Measurements from ENCODE around the gene RAMAC. TPM values are rescaled to one million over a fixed set of nuclear protein-coding genes. Genes with fewer than 3 reads are reported as not detected.
"Not testable (repeated sequence)": the region's sequence is repeated elsewhere in the genome, so short reads cannot be mapped to it uniquely, and the experiment has no call there.

RAMAC gene
- total and polyA plus RNA-seq, 2 of the 8 experiments (the other 6 are each of a cell fraction or from before 2014, with no cell fraction given), result 20.7 to 32.9 TPM

DNA sequence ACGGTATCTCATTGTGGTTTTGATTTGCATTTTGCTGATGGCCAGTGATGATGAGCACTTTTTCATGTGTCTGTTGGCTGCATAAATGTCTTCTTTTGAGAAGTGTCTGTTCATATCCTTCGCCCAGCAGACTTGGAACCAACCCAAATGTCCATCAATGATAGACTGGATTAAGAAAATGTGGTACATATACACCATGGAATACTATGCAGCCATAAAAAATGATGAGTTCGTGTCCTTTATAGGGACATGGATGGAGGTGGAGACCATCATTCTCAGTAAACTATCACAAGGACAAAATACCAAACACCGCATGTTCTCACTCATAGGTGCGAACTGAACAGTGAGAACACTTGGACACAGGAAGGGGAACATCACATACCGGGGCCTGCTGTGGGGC lies 45.2 kb downstream of the RAMAC start:
- H3K9ac ChIP-seq (replicated peaks in 1 of 4; ENCODE audit: extremely low read depth in 1 of 4, low read depth in 3 of 4, low read length in 3 of 4); H2BK20ac ChIP-seq (ENCODE audit: low read length); H3K4me1 ChIP-seq (replicated peaks in 1 of 4; ENCODE audit: control insufficient read depth in 3 of 4, insufficient read depth in 4 of 4, low read length in 3 of 4); H3K27me3 ChIP-seq (replicated peaks in 1 of 4; ENCODE audit: control insufficient read depth in 3 of 4, extremely low read depth in 1 of 4, insufficient read depth in 3 of 4, low read length in 3 of 4); H3K56ac ChIP-seq (replicated peaks; ENCODE audit: insufficient read length, low read depth, low read length); DNase-seq (ENCODE audit: low read depth in 1 of 2, low spot score in 2 of 2); H2BK15ac ChIP-seq (ENCODE audit: low read length); H4K91ac ChIP-seq (replicated peaks; ENCODE audit: insufficient read length, low read length); H3K14ac ChIP-seq (ENCODE audit: insufficient read length); H3K23me2 ChIP-seq (ENCODE audit: low read depth, low read length); H2AFZ ChIP-seq (ENCODE audit: low read length); H3K18ac ChIP-seq (ENCODE audit: extremely low read depth, low read length); FAIRE-seq; H2AK5ac ChIP-seq (ENCODE audit: low read depth, low read length); H3K4ac ChIP-seq (replicated peaks; ENCODE audit: insufficient read length, low read depth, low read length); POLR2A ChIA-PET (ENCODE audit: partially characterized antibody); H2BK5ac ChIP-seq (ENCODE audit: low read depth, low read length); H2BK120ac ChIP-seq (replicated peaks; ENCODE audit: low read depth, low read length); H3K79me1 ChIP-seq (ENCODE audit: low read depth, low read length); H3K23ac ChIP-seq (ENCODE audit: insufficient read length); H3K9me3 ChIP-seq (ENCODE audit: insufficient read depth in 2 of 2, low read depth in 1 of 2, low read length in 1 of 2); H2BK12ac ChIP-seq (ENCODE audit: low read depth, low read length); H4K20me1 ChIP-seq (replicated peaks in 1 of 2; ENCODE audit: control insufficient read depth in 1 of 2, insufficient read depth in 2 of 2, low read length in 2 of 2); H4K8ac ChIP-seq (ENCODE audit: extremely low read depth, insufficient read depth, low read length); H4K5ac ChIP-seq (ENCODE audit: insufficient read length, low read depth, low read length); H3K4me3 ChIP-seq (ENCODE audit: extremely low read depth in 1 of 4, insufficient read depth in 2 of 4, low read depth in 3 of 4, low read length in 4 of 4); H3K4me2 ChIP-seq (ENCODE audit: insufficient read depth in 1 of 2, low read depth in 2 of 2, low read length in 2 of 2); H3K27ac ChIP-seq (ENCODE audit: low read depth, low read length): not testable (repeated sequence)
- CTCF ChIA-PET (ENCODE audit: partially characterized antibody), result interaction anchor here (0.6 kb wide), 1 partner anchor 229 kb away, joined by 4 read pairs; no protein-coding TSS in a partner anchor
- peaks cover 0 to 36% of the 10 kb centered on the region in 2 experiments; a peak in 2 of 4 replicates for H3K79me2 ChIP-seq (ENCODE audit: control insufficient read depth in 1 of 2, insufficient read depth in 2 of 2, low read length in 2 of 2)
- peaks cover 3 to 25% (median 15%) of the 10 kb centered on the region in 4 experiments; a peak in 6 of 8 replicates for H3K36me3 ChIP-seq (ENCODE audit: control insufficient read depth in 2 of 4, insufficient read depth in 4 of 4, low read length in 3 of 4)
- WGBS, 2 experiments (ENCODE audit: extremely low coverage in 1 of 2, insufficient coverage in 1 of 2, insufficient read length in 1 of 2, insufficient replicate concordance in 2 of 2, low coverage in 1 of 2, low lambda C conversion rate in 2 of 2, missing lambda C conversion rate in 1 of 2), result 91% methylated on average over 6 of the region's 6 CpGs; no CpG with 5 or more reads in 1 of the 2 experiments
